IPS DF 4.7 (cell line): ENCODE results near the gene SLCO1B1.
"Not testable (repeated sequence)": the region's sequence is repeated elsewhere in the genome, so short reads cannot be mapped to it uniquely, and the experiment has no call there.

Experiments
- DNase-seq: peaks from one replicate; pipeline ENCODE4 v3.0.0-alpha.2; 2013; ENCODE audit warnings: low spot score; ENCODE audit errors: extremely low read depth

Gene SLCO1B1

GRCh38 chr12:21130998-21131397 lies at the start of gene SLCO1B1:
Gene SLCO1B1, plus strand, starts transcription at chr12:21131194. Its CDS starts 10,381 bp downstream, at chr12:21141575.
- no peak for DNase-seq

- not testable (repeated sequence) for DNase-seq
Observed at GRCh38 chr12:21084753-21085152, 46.2 kb upstream of the SLCO1B1 start.

GRCh38 chr12:21111732-21112131 lies 19.3 kb upstream of the SLCO1B1 start:
- DNase-seq: no peak

GRCh38 chr12:21113266-21113665 lies 17.7 kb upstream of the SLCO1B1 start:
- DNase-seq: no peak

- no peak for DNase-seq
Observed at GRCh38 chr12:21117995-21118394, 13.0 kb upstream of the SLCO1B1 start.

GRCh38 chr12:21118760-21119159 lies 12.2 kb upstream of the SLCO1B1 start:
- DNase-seq: no peak

- DNase-seq: no peak
Observed at GRCh38 chr12:21129351-21129750, 1.6 kb upstream of the SLCO1B1 start.

- DNase-seq: no peak
Observed at GRCh38 chr12:21129906-21130305, 1.1 kb upstream of the SLCO1B1 start.

- DNase-seq: not testable (repeated sequence)
Observed at GRCh38 chr12:21137318-21137999, 6.5 kb downstream of the SLCO1B1 start.

- DNase-seq: no peak
Observed at GRCh38 chr12:21138016-21138415, 7.0 kb downstream of the SLCO1B1 start.

- no peak for DNase-seq
Observed at GRCh38 chr12:21144309-21144708, 13.3 kb downstream of the SLCO1B1 start.

- DNase-seq: not testable (repeated sequence)
Observed at GRCh38 chr12:21149861-21150260, 18.9 kb downstream of the SLCO1B1 start.

GRCh38 chr12:21151184-21151583 lies 20.2 kb downstream of the SLCO1B1 start:
- no peak for DNase-seq

- DNase-seq: no peak
Observed at GRCh38 chr12:21155522-21156351, 24.7 kb downstream of the SLCO1B1 start.

- DNase-seq: no peak
Observed at GRCh38 chr12:21165048-21165447, 34.1 kb downstream of the SLCO1B1 start.

- DNase-seq: peak; percentile 72
Observed at GRCh38 chr12:21169878-21170472, 39.0 kb downstream of the SLCO1B1 start.

GRCh38 chr12:21172079-21172478 lies 41.1 kb downstream of the SLCO1B1 start:
- no peak for DNase-seq

- DNase-seq: no peak
Observed at GRCh38 chr12:21183721-21184275, 52.8 kb downstream of the SLCO1B1 start.

- no peak for DNase-seq
Observed at GRCh38 chr12:21190016-21190415, 59.0 kb downstream of the SLCO1B1 start.

GRCh38 chr12:21214433-21214832 lies 83.4 kb downstream of the SLCO1B1 start:
- not testable (repeated sequence) for DNase-seq

GRCh38 chr12:21219206-21219605 lies 88.2 kb downstream of the SLCO1B1 start:
- DNase-seq: no peak

- no peak for DNase-seq
Observed at GRCh38 chr12:21220266-21220665, 89.3 kb downstream of the SLCO1B1 start.
